HEK293 (cell line): ENCODE measurements around the gene DISC1.
A peak's percentile ranks its signal among the peaks of the same experiment; 100 is the strongest.

Experiments used
- CTCF ChIA-PET: fragments of 350-600 bp; formaldehyde crosslinking; extraction: SDS; loops from one replicate; lab custom pipeline; 2021; ENCODE audit warnings: antibody characterized with exemption; lab: Yijun Ruan, JAX
- POLR2A ChIA-PET: fragments of 300-600 bp; formaldehyde crosslinking; extraction: SDS; loops from one replicate; lab custom pipeline; 2020; ENCODE audit warnings: antibody characterized with exemption, inconsistent platforms; lab: Yijun Ruan, JAX
- H3K27ac ChIP-seq: fragments of 200-500 bp; sonication (Bioruptor generic); 2 replicates; pipeline ENCODE4 v1.5.1; 2014; ENCODE audit warnings: low read depth, low read length, control low read depth, inconsistent platforms; ENCODE audit errors: extremely low read depth
- H3K36me3 ChIP-seq, 2 experiments: fragments of 200-500 bp in 1 of 2; sonication (Bioruptor generic) in 1 of 2; 1 replicate in 1 of 2; 2 replicates in 1 of 2; pipeline ENCODE4 v1.5.1; 2014 to 2017; ENCODE audit warnings: inconsistent platforms in 2 of 2, low read length in 2 of 2; ENCODE audit not compliant: control insufficient read depth in 2 of 2, insufficient read depth in 1 of 2
- H3K4me1 ChIP-seq: fragments of 200-500 bp; sonication (Bioruptor generic); 2 replicates; pipeline ENCODE4 v1.5.1; 2014; ENCODE audit warnings: mild to moderate bottlenecking, low read length, inconsistent platforms; ENCODE audit not compliant: control insufficient read depth, insufficient read depth
- H3K4me3 ChIP-seq: 2 replicates; pipeline ENCODE4 v1.5.1; 2011; ENCODE audit warnings: low read depth, mild to moderate bottlenecking, control low read depth, low read length, moderate library complexity
- H3K9me3 ChIP-seq: fragments of 200-500 bp; sonication (Bioruptor generic); 2 replicates; pipeline ENCODE4 v1.5.1; 2014; ENCODE audit warnings: low read depth, low read length, inconsistent platforms; ENCODE audit not compliant: control insufficient read depth, insufficient read depth
- GLIS2 ChIP-seq: fragments of 450-650 bp; formaldehyde crosslinking; IDR thresholded peaks from 2 replicates; pipeline ENCODE4 v1.5.1; 2016; ENCODE audit warnings: missing biosample characterization, missing genetic modification characterization
- MEIS1 ChIP-seq: sonication (generic); formaldehyde crosslinking; IDR thresholded peaks from 2 replicates; pipeline ENCODE4 v1.8.1; 2022; ENCODE audit warnings: missing genetic modification reagents, mild to moderate bottlenecking, borderline replicate concordance
- MZF1 ChIP-seq: fragments of 450-650 bp; formaldehyde crosslinking; IDR thresholded peaks from 2 replicates; pipeline ENCODE4 v1.5.1; 2017; ENCODE audit warnings: missing biosample characterization, missing genetic modification characterization, borderline replicate concordance
- OVOL3 ChIP-seq: fragments of 450-650 bp; formaldehyde crosslinking; IDR thresholded peaks from 2 replicates; pipeline ENCODE4 v1.5.1; 2016; ENCODE audit warnings: missing biosample characterization, missing genetic modification characterization
- SALL2 ChIP-seq: fragments of 450-650 bp; formaldehyde crosslinking; IDR thresholded peaks from 2 replicates; pipeline ENCODE4 v1.5.0; 2017; ENCODE audit warnings: missing biosample characterization, mild to moderate bottlenecking, missing genetic modification characterization, borderline replicate concordance
- SETDB1 ChIP-seq: IDR thresholded peaks from one replicate; pipeline ENCODE4 v1.6.1; 2017; ENCODE audit warnings: mild to moderate bottlenecking, low read length, moderate library complexity, mixed read lengths; ENCODE audit not compliant: insufficient read length
- SP2 ChIP-seq: fragments of 450-650 bp; formaldehyde crosslinking; IDR thresholded peaks from 2 replicates; pipeline ENCODE4 v1.5.1; 2016; ENCODE audit warnings: missing biosample characterization, missing genetic modification characterization
- TCF7L2 ChIP-seq: IDR thresholded peaks from 2 replicates; pipeline ENCODE4 v1.6.1; 2011; ENCODE audit warnings: low read depth, mild to moderate bottlenecking, inconsistent platforms, low read length, moderate library complexity, borderline replicate concordance
- WT1 ChIP-seq: fragments of 450-650 bp; formaldehyde crosslinking; IDR thresholded peaks from 2 replicates; pipeline ENCODE4 v1.5.1; 2016; ENCODE audit warnings: missing biosample characterization, missing genetic modification characterization
- ZIC2 ChIP-seq: fragments of 450-650 bp; formaldehyde crosslinking; IDR thresholded peaks from 2 replicates; pipeline ENCODE4 v1.5.1; 2016; ENCODE audit warnings: missing biosample characterization, missing genetic modification characterization
- ZNF133 ChIP-seq: fragments of 450-650 bp; formaldehyde crosslinking; IDR thresholded peaks from 2 replicates; pipeline ENCODE4 v1.5.1; 2016; ENCODE audit warnings: missing biosample characterization, missing genetic modification characterization
- ZNF174 ChIP-seq: fragments of 450-650 bp; formaldehyde crosslinking; IDR thresholded peaks from 2 replicates; pipeline ENCODE4 v1.5.0; 2017; ENCODE audit warnings: missing biosample characterization, mild to moderate bottlenecking, missing genetic modification characterization
- ZNF311 ChIP-seq: fragments of 450-650 bp; formaldehyde crosslinking; IDR thresholded peaks from 2 replicates; pipeline ENCODE4 v1.5.1; 2017; ENCODE audit warnings: missing biosample characterization, missing genetic modification characterization, borderline replicate concordance
- ZNF530 ChIP-seq: fragments of 450-650 bp; formaldehyde crosslinking; IDR thresholded peaks from 2 replicates; pipeline ENCODE4 v1.5.1; 2016; ENCODE audit warnings: low read depth, missing biosample characterization, missing genetic modification characterization
- ZNF626 ChIP-seq: fragments of 450-650 bp; sonication (Bioruptor Pico); formaldehyde crosslinking; IDR thresholded peaks from 2 replicates; pipeline ENCODE4 v1.5.1; 2018; ENCODE audit warnings: missing biosample characterization, missing genetic modification characterization, inconsistent platforms
- ZNF658 ChIP-seq: fragments of 450-650 bp; formaldehyde crosslinking; IDR thresholded peaks from 2 replicates; pipeline ENCODE4; 2016; ENCODE audit warnings: missing biosample characterization, missing genetic modification characterization
- ZNF701 ChIP-seq: fragments of 450-650 bp; formaldehyde crosslinking; IDR thresholded peaks from 2 replicates; pipeline ENCODE4 v1.5.1; 2016; ENCODE audit warnings: missing biosample characterization, missing genetic modification characterization
- ZNF830 ChIP-seq: fragments of 450-650 bp; IDR thresholded peaks from 2 replicates; pipeline ENCODE4 v1.5.0; 2018; ENCODE audit warnings: missing biosample characterization, missing genetic modification characterization, low read depth, mild to moderate bottlenecking, moderate library complexity
- ZNF843 ChIP-seq: fragments of 450-650 bp; formaldehyde crosslinking; IDR thresholded peaks from 2 replicates; pipeline ENCODE4 v1.5.1; 2016; ENCODE audit warnings: missing biosample characterization, missing genetic modification characterization
- ZSCAN30 ChIP-seq: fragments of 450-650 bp; IDR thresholded peaks from 2 replicates; pipeline ENCODE4 v1.5.1; 2018; ENCODE audit warnings: missing biosample characterization, mild to moderate bottlenecking, missing genetic modification characterization, moderate library complexity
- ZXDB ChIP-seq: fragments of 450-650 bp; formaldehyde crosslinking; IDR thresholded peaks from 2 replicates; pipeline ENCODE4 v1.5.1; 2016; ENCODE audit warnings: missing biosample characterization, missing genetic modification characterization
- TF ChIP-seq, protein P1 (sequence below): fragments of 450-650 bp; formaldehyde crosslinking; IDR thresholded peaks from 2 replicates; pipeline ENCODE4 v1.5.1; 2016; ENCODE audit warnings: missing biosample characterization, missing genetic modification characterization
- TF ChIP-seq, protein P2 (sequence below): fragments of 450-650 bp; formaldehyde crosslinking; conservative IDR thresholded peaks from 2 replicates; pipeline ENCODE4 v1.5.1; 2016; ENCODE audit warnings: low read depth, missing biosample characterization, missing genetic modification characterization
- TF ChIP-seq, protein P3 (sequence below): fragments of 450-650 bp; formaldehyde crosslinking; IDR thresholded peaks from 2 replicates; pipeline ENCODE4 v1.5.1; 2016; ENCODE audit warnings: missing biosample characterization, missing genetic modification characterization
- TF ChIP-seq, protein P4 (sequence below): fragments of 450-650 bp; formaldehyde crosslinking; IDR thresholded peaks from 2 replicates; pipeline ENCODE4 v1.5.1; 2016; ENCODE audit warnings: missing biosample characterization, missing genetic modification characterization

Gene DISC1

DNA sequence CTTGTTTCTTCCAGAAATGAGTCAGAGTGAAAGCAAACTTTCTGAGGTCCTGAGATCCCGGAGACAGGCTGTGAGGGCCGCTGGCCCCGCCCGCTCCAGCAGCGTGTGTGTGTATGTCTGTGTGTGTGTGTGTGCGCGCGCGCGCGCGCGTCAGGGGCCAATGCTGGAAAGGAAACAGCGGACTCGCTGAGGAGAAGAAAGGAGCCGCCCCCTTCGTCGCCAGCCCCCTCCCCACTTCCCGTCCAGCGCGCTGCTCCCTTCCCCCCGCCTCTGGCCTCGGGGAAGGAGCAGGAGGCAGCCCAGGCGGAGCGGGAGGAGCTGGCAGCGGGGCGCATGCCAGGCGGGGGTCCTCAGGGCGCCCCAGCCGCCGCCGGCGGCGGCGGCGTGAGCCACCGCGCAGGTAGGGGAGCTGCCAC, at the start of gene DISC1:
Gene DISC1, plus strand, starts transcription at position 256 of the 416 bp plus-strand sequence. Its CDS starts 78 bp downstream, at position 334.
- Histone ChIP-seq H3K4me1 (peaks cover 13% of the 10 kb centered on the region), H3K27ac (peak within 1 kb of the TSS; percentile 81; the same call in 1 of the 2 replicates), H3K9me3 (no peaks in the 10 kb centered on the region), H3K4me3 (peak within 1 kb of the TSS; percentile 85), H3K36me3 (no peaks in the 10 kb centered on the region)
- ChIA-PET POLR2A (interaction anchor here (0.7 to 1.6 kb wide), 2 partner anchors 20 to 46 kb away, joined by 3 to 5 read pairs; no protein-coding TSS in a partner anchor), CTCF (interaction anchor here (0.6 to 1.1 kb wide), 4 partner anchors 28 to 1026 kb away, joined by 3 to 4 read pairs (median 3); no protein-coding TSS in a partner anchor)
- TF ChIP-seq GLIS2 (tag by site-specific recombination) = 0 out of 2 replicates have a peak, but pooled peaks have one; percentile 79
- TF ChIP-seq MEIS1 = no peak
- TF ChIP-seq ZNF658 (tag by site-specific recombination) = no peak
- peak; percentile 92 for TF ChIP-seq SP2 (tag by site-specific recombination)
- TF ChIP-seq ZXDB (tag by site-specific recombination) = peak; percentile 89
- no peak; the same call in none of the 2 replicates for TF ChIP-seq WT1 (tag by site-specific recombination)
- peak; percentile 83 for TF ChIP-seq ZNF843 (tag by site-specific recombination)
- TF ChIP-seq ZNF311 (tag by site-specific recombination) = no peak
- TF ChIP-seq OVOL3 (tag by site-specific recombination) = no peak
- TF ChIP-seq ZIC2 (tag by site-specific recombination) = peak; percentile 83
- TF ChIP-seq, protein P1, sequence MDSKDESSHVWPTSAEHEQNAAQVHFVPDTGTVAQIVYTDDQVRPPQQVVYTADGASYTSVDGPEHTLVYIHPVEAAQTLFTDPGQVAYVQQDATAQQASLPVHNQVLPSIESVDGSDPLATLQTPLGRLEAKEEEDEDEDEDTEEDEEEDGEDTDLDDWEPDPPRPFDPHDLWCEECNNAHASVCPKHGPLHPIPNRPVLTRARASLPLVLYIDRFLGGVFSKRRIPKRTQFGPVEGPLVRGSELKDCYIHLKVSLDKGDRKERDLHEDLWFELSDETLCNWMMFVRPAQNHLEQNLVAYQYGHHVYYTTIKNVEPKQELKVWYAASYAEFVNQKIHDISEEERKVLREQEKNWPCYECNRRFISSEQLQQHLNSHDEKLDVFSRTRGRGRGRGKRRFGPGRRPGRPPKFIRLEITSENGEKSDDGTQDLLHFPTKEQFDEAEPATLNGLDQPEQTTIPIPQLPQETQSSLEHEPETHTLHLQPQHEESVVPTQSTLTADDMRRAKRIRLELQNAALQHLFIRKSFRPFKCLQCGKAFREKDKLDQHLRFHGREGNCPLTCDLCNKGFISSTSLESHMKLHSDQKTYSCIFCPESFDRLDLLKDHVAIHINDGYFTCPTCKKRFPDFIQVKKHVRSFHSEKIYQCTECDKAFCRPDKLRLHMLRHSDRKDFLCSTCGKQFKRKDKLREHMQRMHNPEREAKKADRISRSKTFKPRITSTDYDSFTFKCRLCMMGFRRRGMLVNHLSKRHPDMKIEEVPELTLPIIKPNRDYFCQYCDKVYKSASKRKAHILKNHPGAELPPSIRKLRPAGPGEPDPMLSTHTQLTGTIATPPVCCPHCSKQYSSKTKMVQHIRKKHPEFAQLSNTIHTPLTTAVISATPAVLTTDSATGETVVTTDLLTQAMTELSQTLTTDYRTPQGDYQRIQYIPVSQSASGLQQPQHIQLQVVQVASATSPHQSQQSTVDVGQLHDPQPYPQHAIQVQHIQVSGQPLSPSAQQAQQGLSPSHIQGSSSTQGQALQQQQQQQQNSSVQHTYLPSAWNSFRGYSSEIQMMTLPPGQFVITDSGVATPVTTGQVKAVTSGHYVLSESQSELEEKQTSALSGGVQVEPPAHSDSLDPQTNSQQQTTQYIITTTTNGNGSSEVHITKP (tag by site-specific recombination) = peak; percentile 66
- TF ChIP-seq ZNF626 (tag by site-specific recombination) = no peak
- TF ChIP-seq ZNF133 = no peak
- TF ChIP-seq ZNF174 (tag by site-specific recombination) = no peak
- TF ChIP-seq, protein P2, sequence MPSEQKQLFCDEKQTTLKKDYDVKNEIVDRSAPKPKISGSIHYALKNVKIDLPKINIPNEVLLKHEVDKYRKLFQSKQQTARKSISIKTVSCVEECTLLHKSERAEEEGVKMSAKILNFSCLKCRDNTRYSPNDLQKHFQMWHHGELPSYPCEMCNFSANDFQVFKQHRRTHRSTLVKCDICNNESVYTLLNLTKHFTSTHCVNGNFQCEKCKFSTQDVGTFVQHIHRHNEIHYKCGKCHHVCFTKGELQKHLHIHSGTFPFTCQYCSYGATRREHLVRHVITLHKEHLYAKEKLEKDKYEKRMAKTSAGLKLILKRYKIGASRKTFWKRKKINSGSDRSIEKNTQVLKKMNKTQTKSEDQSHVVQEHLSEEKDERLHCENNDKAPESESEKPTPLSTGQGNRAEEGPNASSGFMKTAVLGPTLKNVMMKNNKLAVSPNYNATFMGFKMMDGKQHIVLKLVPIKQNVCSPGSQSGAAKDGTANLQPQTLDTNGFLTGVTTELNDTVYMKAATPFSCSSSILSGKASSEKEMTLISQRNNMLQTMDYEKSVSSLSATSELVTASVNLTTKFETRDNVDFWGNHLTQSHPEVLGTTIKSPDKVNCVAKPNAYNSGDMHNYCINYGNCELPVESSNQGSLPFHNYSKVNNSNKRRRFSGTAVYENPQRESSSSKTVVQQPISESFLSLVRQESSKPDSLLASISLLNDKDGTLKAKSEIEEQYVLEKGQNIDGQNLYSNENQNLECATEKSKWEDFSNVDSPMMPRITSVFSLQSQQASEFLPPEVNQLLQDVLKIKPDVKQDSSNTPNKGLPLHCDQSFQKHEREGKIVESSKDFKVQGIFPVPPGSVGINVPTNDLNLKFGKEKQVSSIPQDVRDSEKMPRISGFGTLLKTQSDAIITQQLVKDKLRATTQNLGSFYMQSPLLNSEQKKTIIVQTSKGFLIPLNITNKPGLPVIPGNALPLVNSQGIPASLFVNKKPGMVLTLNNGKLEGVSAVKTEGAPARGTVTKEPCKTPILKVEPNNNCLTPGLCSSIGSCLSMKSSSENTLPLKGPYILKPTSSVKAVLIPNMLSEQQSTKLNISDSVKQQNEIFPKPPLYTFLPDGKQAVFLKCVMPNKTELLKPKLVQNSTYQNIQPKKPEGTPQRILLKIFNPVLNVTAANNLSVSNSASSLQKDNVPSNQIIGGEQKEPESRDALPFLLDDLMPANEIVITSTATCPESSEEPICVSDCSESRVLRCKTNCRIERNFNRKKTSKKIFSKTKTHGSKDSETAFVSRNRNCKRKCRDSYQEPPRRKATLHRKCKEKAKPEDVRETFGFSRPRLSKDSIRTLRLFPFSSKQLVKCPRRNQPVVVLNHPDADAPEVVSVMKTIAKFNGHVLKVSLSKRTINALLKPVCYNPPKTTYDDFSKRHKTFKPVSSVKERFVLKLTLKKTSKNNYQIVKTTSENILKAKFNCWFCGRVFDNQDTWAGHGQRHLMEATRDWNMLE (tag by site-specific recombination) = peak; percentile 39; the same call in 1 of the 2 replicates
- TF ChIP-seq TCF7L2 = peak; percentile 87; the same call in 1 of the 2 replicates
- no peak for TF ChIP-seq SETDB1
- peak; percentile 79; the same call in 1 of the 2 replicates for TF ChIP-seq SALL2 (tag by site-specific recombination)
- TF ChIP-seq MZF1 (tag by site-specific recombination) = peak; percentile 55; the same call in 1 of the 2 replicates
- peak; percentile 84 for TF ChIP-seq ZSCAN30 (tag by site-specific recombination)
- TF ChIP-seq ZNF830 (tag by site-specific recombination) = no peak
- TF ChIP-seq ZNF530 (tag by site-specific recombination) = no peak
- TF ChIP-seq ZNF701 (tag by site-specific recombination) = 0 out of 2 replicates have a peak, but pooled peaks have one; percentile 55
- TF ChIP-seq, protein P3, sequence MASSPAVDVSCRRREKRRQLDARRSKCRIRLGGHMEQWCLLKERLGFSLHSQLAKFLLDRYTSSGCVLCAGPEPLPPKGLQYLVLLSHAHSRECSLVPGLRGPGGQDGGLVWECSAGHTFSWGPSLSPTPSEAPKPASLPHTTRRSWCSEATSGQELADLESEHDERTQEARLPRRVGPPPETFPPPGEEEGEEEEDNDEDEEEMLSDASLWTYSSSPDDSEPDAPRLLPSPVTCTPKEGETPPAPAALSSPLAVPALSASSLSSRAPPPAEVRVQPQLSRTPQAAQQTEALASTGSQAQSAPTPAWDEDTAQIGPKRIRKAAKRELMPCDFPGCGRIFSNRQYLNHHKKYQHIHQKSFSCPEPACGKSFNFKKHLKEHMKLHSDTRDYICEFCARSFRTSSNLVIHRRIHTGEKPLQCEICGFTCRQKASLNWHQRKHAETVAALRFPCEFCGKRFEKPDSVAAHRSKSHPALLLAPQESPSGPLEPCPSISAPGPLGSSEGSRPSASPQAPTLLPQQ (tag by site-specific recombination) = peak; percentile 94
- TF ChIP-seq, protein P4, sequence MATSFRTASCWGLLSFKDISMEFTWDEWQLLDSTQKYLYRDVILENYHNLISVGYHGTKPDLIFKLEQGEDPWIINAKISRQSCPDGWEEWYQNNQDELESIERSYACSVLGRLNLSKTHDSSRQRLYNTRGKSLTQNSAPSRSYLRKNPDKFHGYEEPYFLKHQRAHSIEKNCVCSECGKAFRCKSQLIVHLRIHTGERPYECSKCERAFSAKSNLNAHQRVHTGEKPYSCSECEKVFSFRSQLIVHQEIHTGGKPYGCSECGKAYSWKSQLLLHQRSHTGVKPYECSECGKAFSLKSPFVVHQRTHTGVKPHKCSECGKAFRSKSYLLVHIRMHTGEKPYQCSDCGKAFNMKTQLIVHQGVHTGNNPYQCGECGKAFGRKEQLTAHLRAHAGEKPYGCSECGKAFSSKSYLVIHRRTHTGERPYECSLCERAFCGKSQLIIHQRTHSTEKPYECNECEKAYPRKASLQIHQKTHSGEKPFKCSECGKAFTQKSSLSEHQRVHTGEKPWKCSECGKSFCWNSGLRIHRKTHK (tag by site-specific recombination) = no peak
